Measurements from ENCODE around the gene KDM5B.

The KDM5B gene

GRCh38 chr1:202791077-202791747 lies 17.0 kb downstream of the KDM5B start:
- DNase-seq (ENCODE audit: low read depth): no peak
- no peak for TF ChIP-seq CTCF (IDR thresholded peaks at IDR 0.05; ENCODE audit: control insufficient read depth, insufficient read depth, low read depth, low read length, missing control alignments)
- H3K4me3 ChIP-seq (ENCODE audit: control insufficient read depth, low read depth, low read length): no peak overlapping the region

DNA sequence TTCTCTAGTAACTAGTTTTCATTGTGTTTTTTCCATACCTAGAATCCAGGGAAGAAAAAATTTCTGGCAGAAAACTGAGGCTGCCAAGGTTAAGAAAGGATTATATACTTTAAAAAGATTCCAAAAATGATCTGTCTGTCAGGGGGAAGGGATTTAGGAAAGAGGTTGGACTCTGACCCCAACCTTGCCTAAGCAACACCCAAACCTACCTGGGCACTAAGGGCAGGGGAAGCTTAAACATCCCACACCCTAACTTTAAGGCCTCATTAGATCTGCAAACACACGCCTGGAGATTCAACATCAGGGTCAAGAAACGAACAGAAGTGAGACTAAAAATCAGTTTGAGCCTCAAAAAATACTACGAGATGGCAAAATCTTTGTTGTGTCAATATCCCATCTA lies 19.4 kb downstream of the KDM5B start:
- DNase-seq (ENCODE audit: low read depth): no peak
- TF ChIP-seq CTCF (IDR thresholded peaks at IDR 0.05; ENCODE audit: control insufficient read depth, insufficient read depth, low read depth, low read length, missing control alignments): no peak
- H3K4me3 ChIP-seq (ENCODE audit: control insufficient read depth, low read depth, low read length): no peak overlapping the region

- DNase-seq (ENCODE audit: low read depth): no peak
- no peak overlapping the region for H3K4me3 ChIP-seq (ENCODE audit: control insufficient read depth, low read depth, low read length)
- TF ChIP-seq CTCF (IDR thresholded peaks at IDR 0.05; ENCODE audit: control insufficient read depth, insufficient read depth, low read depth, low read length, missing control alignments): no peak
Measured at GRCh38 chr1:202786804-202787203, 21.4 kb downstream of the KDM5B start.

GRCh38 chr1:202781180-202781579 lies 27.0 kb downstream of the KDM5B start:
- no peak for TF ChIP-seq CTCF (IDR thresholded peaks at IDR 0.05; ENCODE audit: control insufficient read depth, insufficient read depth, low read depth, low read length, missing control alignments)

GRCh38 chr1:202770135-202770534 lies 38.1 kb downstream of the KDM5B start:
- H3K4me3 ChIP-seq (ENCODE audit: control insufficient read depth, low read depth, low read length): no peak overlapping the region
- TF ChIP-seq CTCF (IDR thresholded peaks at IDR 0.05; ENCODE audit: control insufficient read depth, insufficient read depth, low read depth, low read length, missing control alignments): no peak
- no peak for DNase-seq (ENCODE audit: low read depth)

More at GRCh38 chr1:202781180-202781579, 27.0 kb downstream of the KDM5B start:
- no peak for DNase-seq (ENCODE audit: low read depth)
- H3K4me3 ChIP-seq (ENCODE audit: control insufficient read depth, low read depth, low read length): no peak overlapping the region

DNA sequence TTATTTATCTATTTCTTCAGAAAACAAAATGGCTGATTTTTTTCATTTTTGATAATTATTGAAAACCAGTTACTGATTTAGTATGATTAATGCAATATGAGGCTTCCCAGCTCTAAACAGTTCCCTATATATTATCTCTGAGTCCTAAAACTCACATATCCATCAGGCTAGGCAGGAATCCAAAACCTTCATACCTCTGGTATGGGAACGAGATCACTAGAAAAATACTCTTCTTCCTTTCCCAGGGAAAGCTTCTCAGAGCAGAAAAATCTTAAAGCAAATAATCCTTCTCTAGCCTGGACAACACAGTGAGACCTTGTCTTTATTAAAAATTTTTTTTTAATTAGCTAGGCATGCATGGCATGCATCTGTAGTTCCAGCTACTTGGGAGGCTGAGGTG lies 42.5 kb downstream of the KDM5B start:
- no peak overlapping the region for H3K4me3 ChIP-seq (ENCODE audit: control insufficient read depth, low read depth, low read length)
- DNase-seq (ENCODE audit: low read depth): no peak
- no peak for TF ChIP-seq CTCF (IDR thresholded peaks at IDR 0.05; ENCODE audit: control insufficient read depth, insufficient read depth, low read depth, low read length, missing control alignments)

Measured in AG09309 (cell line).